ENCODE results near the gene PDK2.

DNA sequence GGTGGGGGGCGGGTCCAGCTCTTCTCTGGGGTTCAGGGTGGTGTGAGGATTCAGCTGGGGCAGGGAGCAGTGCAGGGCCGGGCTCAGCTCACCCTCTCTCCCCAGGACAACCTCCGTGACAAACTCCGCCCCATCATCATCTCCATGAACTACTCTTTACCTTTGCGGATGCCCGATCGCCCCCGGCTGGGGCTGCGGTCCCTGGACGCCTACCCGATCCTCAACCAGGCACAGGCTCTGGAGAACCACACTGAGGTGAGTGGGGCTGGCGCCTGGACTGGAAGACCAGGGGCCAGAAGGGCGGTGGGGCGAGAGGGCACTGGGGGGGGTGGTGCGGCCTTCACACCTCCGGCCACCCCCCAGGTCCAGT, 18.9 kb upstream of the PDK2 start:
- no peak for TF ChIP-seq EZH2 (IDR thresholded peaks at IDR 0.05; ENCODE audit: borderline replicate concordance, low read depth, low read length, severe bottlenecking)
- TF ChIP-seq, protein P1, sequence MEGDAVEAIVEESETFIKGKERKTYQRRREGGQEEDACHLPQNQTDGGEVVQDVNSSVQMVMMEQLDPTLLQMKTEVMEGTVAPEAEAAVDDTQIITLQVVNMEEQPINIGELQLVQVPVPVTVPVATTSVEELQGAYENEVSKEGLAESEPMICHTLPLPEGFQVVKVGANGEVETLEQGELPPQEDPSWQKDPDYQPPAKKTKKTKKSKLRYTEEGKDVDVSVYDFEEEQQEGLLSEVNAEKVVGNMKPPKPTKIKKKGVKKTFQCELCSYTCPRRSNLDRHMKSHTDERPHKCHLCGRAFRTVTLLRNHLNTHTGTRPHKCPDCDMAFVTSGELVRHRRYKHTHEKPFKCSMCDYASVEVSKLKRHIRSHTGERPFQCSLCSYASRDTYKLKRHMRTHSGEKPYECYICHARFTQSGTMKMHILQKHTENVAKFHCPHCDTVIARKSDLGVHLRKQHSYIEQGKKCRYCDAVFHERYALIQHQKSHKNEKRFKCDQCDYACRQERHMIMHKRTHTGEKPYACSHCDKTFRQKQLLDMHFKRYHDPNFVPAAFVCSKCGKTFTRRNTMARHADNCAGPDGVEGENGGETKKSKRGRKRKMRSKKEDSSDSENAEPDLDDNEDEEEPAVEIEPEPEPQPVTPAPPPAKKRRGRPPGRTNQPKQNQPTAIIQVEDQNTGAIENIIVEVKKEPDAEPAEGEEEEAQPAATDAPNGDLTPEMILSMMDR (IDR thresholded peaks at IDR 0.05; ENCODE audit: borderline replicate concordance, extremely low read depth, low read length, poor library complexity, severe bottlenecking), result no peak
